Fibroblast of lung (primary cell): ENCODE data around the gene ALX3. TPM values are rescaled to one million over a fixed set of nuclear protein-coding genes. Genes with fewer than 3 reads are reported as not detected.

Source experiments
- DNase-seq, 2 donors: peaks; one replicate each; pipeline versions ENCODE4 v3.0.0 to v3.0.0-alpha.2; 2010; ENCODE audit warnings: low read depth in 2 of 2
- H2AFZ ChIP-seq: 2 replicates; pipeline ENCODE4 v1.5.1; 2012; ENCODE audit warnings: low read length, control low read depth, inconsistent platforms
- H3K27ac ChIP-seq: 2 replicates; pipeline ENCODE4 v1.5.1; 2011; ENCODE audit warnings: low read length, control low read depth; ENCODE audit not compliant: insufficient read depth
- H3K27me3 ChIP-seq: 2 replicates; pipeline ENCODE4 v1.5.1; 2011; ENCODE audit warnings: mild to moderate bottlenecking, low read length; ENCODE audit not compliant: control insufficient read depth, insufficient read depth
- H3K36me3 ChIP-seq: 2 replicates; pipeline ENCODE4 v1.5.1; 2011; ENCODE audit warnings: low read length; ENCODE audit not compliant: control insufficient read depth, insufficient read depth
- H3K4me1 ChIP-seq: 2 replicates; pipeline ENCODE4 v1.5.1; 2011; ENCODE audit warnings: low read length; ENCODE audit not compliant: control insufficient read depth, insufficient read depth; ENCODE audit errors: extremely low read depth
- H3K4me2 ChIP-seq: 2 replicates; pipeline ENCODE4 v1.5.1; 2011; ENCODE audit warnings: low read length, control low read depth; ENCODE audit not compliant: insufficient read depth; ENCODE audit errors: extremely low read depth
- H3K4me3 ChIP-seq, 4 experiments: fragments of 200-600 bp in 1 of 4; sonication (generic) in 1 of 4; replicated peaks in 1 of 4; 2 replicates each; pipeline ENCODE4 v1.5.1; 2011 to 2016; ENCODE audit warnings: low read length in 4 of 4, low read depth in 3 of 4, mild to moderate bottlenecking in 3 of 4, control low read depth in 2 of 4, inconsistent platforms in 1 of 4, mixed read lengths in 1 of 4; ENCODE audit not compliant: insufficient read depth in 1 of 4; ENCODE audit errors: control extremely low read depth in 1 of 4
- H3K79me2 ChIP-seq: 2 replicates; pipeline ENCODE4 v1.5.1; 2012; ENCODE audit warnings: mild to moderate bottlenecking, low read length, inconsistent platforms; ENCODE audit not compliant: control insufficient read depth, insufficient read depth
- H3K9ac ChIP-seq: 2 replicates; pipeline ENCODE4 v1.5.1; 2011; ENCODE audit warnings: mild to moderate bottlenecking, low read length, control low read depth; ENCODE audit not compliant: insufficient read depth
- H3K9me3 ChIP-seq: 2 replicates; pipeline ENCODE4 v1.5.1; 2012; ENCODE audit warnings: low read depth, low read length; ENCODE audit not compliant: control insufficient read depth, insufficient read depth
- H4K20me1 ChIP-seq: 2 replicates; pipeline ENCODE4 v1.5.1; 2011; ENCODE audit warnings: low read length; ENCODE audit not compliant: control insufficient read depth, insufficient read depth; ENCODE audit errors: extremely low read depth
- CTCF ChIP-seq, 2 donors: IDR thresholded peaks in 1 of 2; conservative IDR thresholded peaks in 1 of 2; 1 replicate in 1 of 2; 2 replicates in 1 of 2; pipeline ENCODE4 v1.5.1; 2011 to 2012; ENCODE audit warnings: low read length in 2 of 2, control low read depth in 1 of 2, inconsistent platforms in 1 of 2, low read depth in 1 of 2, mild to moderate bottlenecking in 1 of 2
- EZH2 ChIP-seq: IDR thresholded peaks from 2 replicates; pipeline ENCODE4 v1.5.1; 2012; ENCODE audit warnings: low read length, control low read depth, mild to moderate bottlenecking; ENCODE audit errors: missing control alignments
- polyA plus RNA-seq, 2 donors: library from polyadenylated mRNA; depleted of rRNA in 1 of 2; stranded (reverse) in 1 of 2; unstranded in 1 of 2; fragments of >200 nt; gene quantifications; 2 replicates each; pipeline ENCODE4 v1.2.1, GENCODE V29; 2011 to 2012; ENCODE audit warnings: missing spikeins in 1 of 2
- total RNA-seq: library from RNA; depleted of rRNA; stranded (reverse); fragments of >200 nt; gene quantifications from 2 replicates; pipeline ENCODE4 v1.2.1, GENCODE V29; 2014

ALX3 gene
- total and polyA plus RNA-seq, 2 donors (not counting 1 experiment from before 2014, with no cell fraction given), result not detected

- Histone ChIP-seq H3K27ac (no peak overlapping the region), H4K20me1 (no peaks in the 10 kb centered on the region), H3K36me3 (no peaks in the 10 kb centered on the region), H3K4me2 (no peak overlapping the region), H3K27me3 (peaks cover 33% of the 10 kb centered on the region), H3K9ac (no peak overlapping the region), H3K4me1 (no peaks in the 10 kb centered on the region), H3K79me2 (no peaks in the 10 kb centered on the region), H3K9me3 (no peaks in the 10 kb centered on the region), H2AFZ (no peak overlapping the region), H3K4me3 (no peak overlapping the region)
- TF ChIP-seq CTCF (conservative IDR thresholded peaks at IDR 0.05 in 1 of 2, IDR thresholded peaks at IDR 0.05 in 1 of 2; ENCODE audit: low read depth in 1 of 2, low read length in 2 of 2), result no peak
- TF ChIP-seq EZH2, result no peak
- DNase-seq, result no peak
Observed at GRCh38 chr1:110112656-110113055, 42.2 kb upstream of the ALX3 start.

- no peak within 1 kb of the TSS for H3K4me2 ChIP-seq
- DNase-seq, result no peak
- no peaks in the 10 kb centered on the region for H3K4me1 ChIP-seq
- no peak within 1 kb of the TSS for H3K4me3 ChIP-seq
- H3K79me2 ChIP-seq, result no peaks in the 10 kb centered on the region
- H2AFZ ChIP-seq, result no peak within 1 kb of the TSS
- H3K36me3 ChIP-seq, result no peaks in the 10 kb centered on the region
- no peak within 1 kb of the TSS for H3K27ac ChIP-seq
- H3K9me3 ChIP-seq, result no peaks in the 10 kb centered on the region
- TF ChIP-seq CTCF (conservative IDR thresholded peaks at IDR 0.05 in 1 of 2, IDR thresholded peaks at IDR 0.05 in 1 of 2; ENCODE audit: low read depth in 1 of 2, low read length in 2 of 2), result no peak
- TF ChIP-seq EZH2, result no peak
- H3K9ac ChIP-seq, result no peak within 1 kb of the TSS
- peaks cover 33% of the 10 kb centered on the region for H3K27me3 ChIP-seq
- no peaks in the 10 kb centered on the region for H4K20me1 ChIP-seq
Observed at GRCh38 chr1:110112143-110112542, 41.7 kb upstream of the ALX3 start, which contains the start of gene UBL4B. TSS of gene UBL4B (plus strand) at chr1:110112443. CDS start at chr1:110112535, 92 bp downstream.

- H4K20me1 ChIP-seq, result no peaks in the 10 kb centered on the region
- no peaks in the 10 kb centered on the region for H3K4me1 ChIP-seq
- H3K79me2 ChIP-seq, result no peaks in the 10 kb centered on the region
- no peak overlapping the region for H3K9ac ChIP-seq
- H2AFZ ChIP-seq, result no peak overlapping the region
- H3K36me3 ChIP-seq, result no peaks in the 10 kb centered on the region
- no peak overlapping the region for H3K27ac ChIP-seq
- DNase-seq, result no peak
- no peak overlapping the region for H3K4me3 ChIP-seq
- no peak for TF ChIP-seq EZH2
- no peak for TF ChIP-seq CTCF (conservative IDR thresholded peaks at IDR 0.05 in 1 of 2, IDR thresholded peaks at IDR 0.05 in 1 of 2; ENCODE audit: low read depth in 1 of 2, low read length in 2 of 2)
- no peaks in the 10 kb centered on the region for H3K9me3 ChIP-seq
- H3K27me3 ChIP-seq, result peaks cover 33% of the 10 kb centered on the region
- H3K4me2 ChIP-seq, result no peak overlapping the region
Observed at GRCh38 chr1:110111081-110111480, 40.6 kb upstream of the ALX3 start.
